Hepatocyte (in vitro differentiated cells): Measurements from ENCODE around the gene SERF2. TPM values are rescaled to one million over a fixed set of nuclear protein-coding genes. Genes with fewer than 3 reads are reported as not detected.

Experiments
- DNase-seq: peaks from one replicate; pipeline ENCODE4 v3.0.0-alpha.2; 2016; ENCODE audit warnings: low spot score
- H2AFZ ChIP-seq: fragments of 200-600 bp; sonication (generic); 2 replicates; pipeline ENCODE4 v1.6.0; 2016; ENCODE audit warnings: antibody characterized with exemption, mild to moderate bottlenecking
- H3K27ac ChIP-seq: fragments of 200-600 bp; sonication (generic); 2 replicates; pipeline ENCODE4 v1.5.1; 2016; ENCODE audit warnings: mild to moderate bottlenecking
- H3K27me3 ChIP-seq: fragments of 200-600 bp; sonication (generic); 2 replicates; pipeline ENCODE4 v1.6.1; 2016
- H3K36me3 ChIP-seq: fragments of 200-600 bp; sonication (generic); replicated peaks from 2 replicates; pipeline ENCODE4 v1.5.1; 2016; ENCODE audit warnings: low read depth; ENCODE audit not compliant: insufficient read depth
- H3K4me1 ChIP-seq: fragments of 200-600 bp; sonication (generic); 2 replicates; pipeline ENCODE4 v1.5.1; 2016; ENCODE audit warnings: mild to moderate bottlenecking, moderate library complexity; ENCODE audit not compliant: insufficient read depth
- H3K4me2 ChIP-seq: fragments of 200-600 bp; sonication (generic); 2 replicates; pipeline ENCODE4 v1.6.0; 2016
- H3K4me3 ChIP-seq: fragments of 200-600 bp; sonication (generic); 2 replicates; pipeline ENCODE4 v1.5.1; 2016; ENCODE audit warnings: mild to moderate bottlenecking
- H3K79me2 ChIP-seq: fragments of 200-600 bp; sonication (generic); 2 replicates; pipeline ENCODE4 v1.6.0; 2017; ENCODE audit warnings: mild to moderate bottlenecking
- H3K9me2 ChIP-seq: fragments of 200-600 bp; sonication (generic); replicated peaks from 2 replicates; pipeline ENCODE4 v1.6.0; 2017; ENCODE audit warnings: mild to moderate bottlenecking; ENCODE audit not compliant: insufficient read depth
- H3K9me3 ChIP-seq: fragments of 200-600 bp; sonication (generic); 2 replicates; pipeline ENCODE4 v1.5.1; 2016; ENCODE audit warnings: low read depth, mild to moderate bottlenecking
- H4K20me1 ChIP-seq: fragments of 200-600 bp; sonication (generic); 2 replicates; pipeline ENCODE4 v1.6.0; 2016; ENCODE audit warnings: mild to moderate bottlenecking; ENCODE audit not compliant: insufficient read depth, poor library complexity, severe bottlenecking
- CTCF ChIP-seq: fragments of 200-600 bp; sonication (generic); IDR thresholded peaks from 2 replicates; pipeline ENCODE4 v1.5.1; 2016; ENCODE audit warnings: antibody characterized with exemption, mild to moderate bottlenecking; ENCODE audit not compliant: poor library complexity
- EZH2 ChIP-seq: fragments of 200-600 bp; sonication (generic); IDR thresholded peaks from 2 replicates; pipeline ENCODE4 v1.6.1; 2016; ENCODE audit warnings: antibody characterized with exemption, mild to moderate bottlenecking, borderline replicate concordance
- EZH2phosphoT487 ChIP-seq: fragments of 200-600 bp; sonication (generic); IDR thresholded peaks from one replicate; pipeline ENCODE4 v1.6.1; 2018; ENCODE audit warnings: antibody characterized with exemption, mild to moderate bottlenecking, low read depth, moderate library complexity; ENCODE audit not compliant: unreplicated experiment, severe bottlenecking
- WGBS: methylation state at CpG from one replicate; pipeline ENCODE4 v1.1.6; 2016; ENCODE audit warnings: low lambda C conversion rate; ENCODE audit errors: missing lambda C conversion rate; 5-methylcytosine and 5-hydroxymethylcytosine counted together
- polyA plus RNA-seq: library from polyadenylated mRNA; unstranded; fragments of >200 nt; fragmentation: Nextera tagmentation; extraction: Ambion mirVana; gene quantifications from 2 replicates; pipeline ENCODE4 v1.2.1, GENCODE V29; 2016
- total RNA-seq: library from RNA; depleted of rRNA; stranded (reverse); fragments of >200 nt; gene quantifications from 2 replicates; pipeline ENCODE4 v1.2.3, GENCODE V29; 2014

SERF2 gene
- total and polyA plus RNA-seq, 2 experiments from 2014 or later, result 958 to 2,443 TPM

DNA sequence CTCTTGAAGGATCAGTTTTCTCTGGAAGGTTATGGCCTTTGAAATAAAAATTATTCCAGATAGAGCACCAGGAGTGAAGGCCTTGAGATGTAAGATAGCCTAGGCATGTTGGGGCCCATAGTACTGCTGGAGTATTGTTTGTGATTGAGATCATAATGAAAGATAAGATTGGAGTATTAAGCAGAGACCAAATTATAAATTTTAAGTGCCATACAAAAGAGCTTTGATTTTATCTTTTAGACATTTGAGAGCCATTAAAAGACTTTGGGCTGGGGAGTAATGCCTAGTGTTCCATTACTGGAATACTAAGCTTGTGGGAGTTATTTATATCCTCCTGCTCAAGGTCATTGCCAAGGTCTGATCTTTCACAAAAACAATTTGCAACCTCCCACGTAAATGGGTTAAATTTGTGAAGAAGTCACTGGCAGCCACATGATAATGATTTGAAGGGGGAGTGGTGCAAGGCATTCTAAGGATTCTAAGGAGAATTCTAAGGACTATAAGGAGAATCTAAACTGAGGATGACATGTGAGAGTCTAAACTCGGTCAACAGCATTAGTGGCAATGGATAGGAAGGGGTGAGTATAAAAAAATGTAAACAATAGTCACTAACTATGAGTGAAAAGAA lies 28.2 kb upstream of the SERF2 start:
- DNase-seq, result no peak
- H3K9me2 ChIP-seq, result no peaks in the 10 kb centered on the region
- H3K27me3 ChIP-seq, result no peaks in the 10 kb centered on the region
- no peak overlapping the region for H3K4me3 ChIP-seq
- no peaks in the 10 kb centered on the region for H3K4me1 ChIP-seq
- H3K9me3 ChIP-seq, result no peaks in the 10 kb centered on the region
- no peak overlapping the region for H3K27ac ChIP-seq
- H2AFZ ChIP-seq, result no peak overlapping the region
- peaks cover 17% of the 10 kb centered on the region for H3K79me2 ChIP-seq
- peaks cover 24% of the 10 kb centered on the region for H4K20me1 ChIP-seq
- no peaks in the 10 kb centered on the region for H3K36me3 ChIP-seq
- no peak overlapping the region for H3K4me2 ChIP-seq
- 92% methylated on average over 2 of the region's 2 CpGs for WGBS
- no peak for TF ChIP-seq EZH2
- no peak for TF ChIP-seq EZH2phosphoT487
- TF ChIP-seq CTCF, result no peak

DNA sequence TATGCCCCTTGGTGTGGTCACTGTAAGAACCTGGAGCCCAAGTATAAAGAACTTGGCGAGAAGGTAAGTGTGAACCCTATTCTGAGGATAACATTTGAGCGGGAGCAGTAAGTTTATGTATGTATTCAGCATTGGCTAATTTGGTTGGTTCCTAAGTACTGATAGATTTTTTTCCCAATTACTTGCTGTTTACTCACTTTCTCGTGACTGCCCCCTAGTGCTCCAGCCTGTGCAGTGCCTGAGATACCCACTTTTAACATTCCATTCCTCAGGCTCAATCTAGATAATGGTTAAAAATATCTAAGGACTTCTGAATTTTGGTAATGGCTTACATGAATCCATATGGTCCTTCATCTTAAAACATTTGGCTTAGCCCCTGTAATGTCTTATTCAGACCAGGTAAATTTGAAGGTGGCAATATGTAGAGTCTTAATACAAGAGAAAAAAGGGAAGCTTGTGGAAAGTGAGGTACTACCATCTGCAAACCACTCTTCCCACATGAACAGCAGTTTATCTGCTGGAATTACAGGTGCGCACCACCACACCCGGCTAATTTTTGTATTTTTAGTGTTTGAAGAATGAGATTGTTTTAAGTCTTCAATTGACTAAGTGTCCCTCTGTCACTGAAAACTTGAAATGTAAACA lies 22.4 kb upstream of the SERF2 start:
- Histone ChIP-seq H3K79me2 (peaks cover 6% of the 10 kb centered on the region), H3K4me3 (no peak overlapping the region), H3K27ac (no peak overlapping the region), H3K9me2 (no peaks in the 10 kb centered on the region), H4K20me1 (no peaks in the 10 kb centered on the region), H2AFZ (no peak overlapping the region), H3K9me3 (no peaks in the 10 kb centered on the region), H3K27me3 (no peaks in the 10 kb centered on the region), H3K4me1 (no peaks in the 10 kb centered on the region), H3K4me2 (no peak overlapping the region), H3K36me3 (no peaks in the 10 kb centered on the region)
- WGBS, result 70% methylated on average over 5 of the region's 5 CpGs
- DNase-seq, result peak; percentile 69
- TF ChIP-seq EZH2phosphoT487, result no peak
- no peak for TF ChIP-seq EZH2
- TF ChIP-seq CTCF, result peak; percentile 71

DNA sequence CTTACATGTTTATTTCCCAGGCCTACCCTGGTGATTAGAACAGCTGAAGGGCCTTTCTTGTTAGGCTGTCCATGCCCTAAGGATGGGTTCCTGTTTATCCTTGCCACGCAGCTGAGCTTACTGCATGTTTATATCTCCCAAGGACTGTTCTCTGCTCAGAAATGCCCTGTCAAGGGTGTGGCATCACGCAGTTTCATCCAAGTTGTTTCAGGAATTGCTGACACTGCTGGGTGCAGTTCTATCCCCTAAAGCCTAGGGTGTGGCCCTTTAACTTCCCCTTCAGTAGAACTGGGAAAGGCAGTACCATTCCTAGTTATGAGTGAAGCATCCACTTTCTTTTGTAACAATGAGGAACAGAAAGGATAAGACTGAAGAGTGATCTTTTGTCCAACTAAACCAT lies 20.3 kb upstream of the SERF2 start:
- Histone ChIP-seq H3K9me2 (no peaks in the 10 kb centered on the region), H3K27me3 (no peaks in the 10 kb centered on the region), H3K4me2 (no peak overlapping the region), H3K4me3 (no peak overlapping the region), H3K4me1 (no peaks in the 10 kb centered on the region), H4K20me1 (no peaks in the 10 kb centered on the region), H3K27ac (peak overlapping the region; percentile 6), H3K36me3 (no peaks in the 10 kb centered on the region), H3K79me2 (no peaks in the 10 kb centered on the region), H3K9me3 (no peaks in the 10 kb centered on the region), H2AFZ (no peak overlapping the region)
- WGBS, result 63% methylated on average over 2 of the region's 2 CpGs
- TF ChIP-seq EZH2 (no peak), EZH2phosphoT487 (no peak), CTCF (no peak)
- DNase-seq, result no peak
